Measurements from ENCODE around the gene HEXB. TPM values are rescaled to one million over a fixed set of nuclear protein-coding genes. Genes with fewer than 3 reads are reported as not detected.

The HEXB gene
- total and polyA plus RNA-seq, 2 donors (not counting 3 experiments of a cell fraction or from before 2014, with no cell fraction given) = 128 to 182 TPM

DNA sequence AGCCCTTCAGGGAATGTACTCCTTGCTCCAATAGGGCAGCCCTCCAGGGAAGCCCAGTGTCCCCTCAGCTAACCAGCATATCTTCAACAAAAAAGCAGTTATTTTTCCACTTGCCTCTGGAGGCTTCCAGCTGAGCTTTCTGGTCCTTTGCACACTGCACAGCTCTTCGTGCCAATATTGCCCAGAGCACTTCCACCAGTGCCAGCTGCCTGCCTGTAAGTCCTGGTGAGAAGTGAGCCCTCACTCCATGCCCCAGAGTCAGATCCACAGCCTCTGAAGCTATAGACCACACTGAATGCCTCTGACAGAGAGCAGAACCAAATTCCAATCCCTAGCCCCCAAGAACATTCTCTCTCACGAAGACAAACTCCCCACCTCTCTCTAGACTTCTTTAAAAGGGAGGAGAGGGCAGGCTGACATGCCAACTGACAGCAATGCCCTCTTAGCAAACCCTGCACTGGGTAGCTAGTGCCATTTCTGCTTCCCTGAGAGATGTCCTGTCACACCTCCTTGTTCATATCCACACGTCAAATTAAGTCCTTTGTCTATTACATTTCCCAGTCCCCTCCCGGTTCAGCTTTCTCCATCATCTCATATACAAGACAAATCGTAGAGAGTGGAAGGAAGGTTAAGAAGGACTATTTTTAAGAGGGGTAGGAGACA lies 12.7 kb upstream of the HEXB start:
- ChIA-PET POLR2A (no interaction called here), CTCF (interaction anchor here (0.6 to 1.6 kb wide), 6 partner anchors 9 to 1584 kb away, joined by 3 to 13 read pairs (median 4); partner anchors contain the start of genes GFM2 and NSA2)
- Histone ChIP-seq H3K9ac (replicated peaks; ENCODE audit: extremely low read depth, insufficient read depth, low read length) (no peak overlapping the region), H3K4me1 (ENCODE audit: control insufficient read depth, extremely low read depth, insufficient read depth, low read length) (no peaks in the 10 kb centered on the region), H3K36me3 (ENCODE audit: control insufficient read depth in 2 of 2, extremely low read depth in 1 of 2, insufficient read depth in 2 of 2, low read length in 2 of 2) (no peaks in the 10 kb centered on the region), H4K20me1 (replicated peaks; ENCODE audit: control insufficient read depth, extremely low read depth, insufficient read depth, low read length) (no peaks in the 10 kb centered on the region), H3K27ac (ENCODE audit: insufficient read depth, low read depth, low read length) (no peak overlapping the region), H3K9me1 (replicated peaks; ENCODE audit: control insufficient read depth, extremely low read depth, insufficient read depth, low read length) (no peaks in the 10 kb centered on the region), H3K79me2 (ENCODE audit: control insufficient read depth, insufficient read depth, low read length) (no peaks in the 10 kb centered on the region), H3K4me3 (replicated peaks in 1 of 3; ENCODE audit: insufficient read depth in 1 of 3, low read depth in 1 of 3, low read length in 3 of 3) (no peak overlapping the region), H3K4me2 (ENCODE audit: insufficient read depth, low read length) (no peak overlapping the region), H3K27me3 (ENCODE audit: control insufficient read depth in 2 of 2, insufficient read depth in 2 of 2, low read length in 2 of 2) (peaks cover 3 to 6% of the 10 kb centered on the region in 2 experiments), H2AFZ (ENCODE audit: low read depth, low read length) (no peak overlapping the region), H3K9me3 (replicated peaks; ENCODE audit: control insufficient read depth, insufficient read depth, low read length) (no peaks in the 10 kb centered on the region)
- dilution Hi-C loops (cut with MboI; ENCODE audit: extremely low pct_ligation_motif_present, low sequenced_read_pairs) = no loop called here
- DNase-seq (ENCODE audit: low read depth, low spot score) (no peak), FAIRE-seq (no peak)
- TF ChIP-seq POLR2AphosphoS5 (IDR thresholded peaks at IDR 0.05; ENCODE audit: insufficient read depth, low read depth, low read length) (no peak), FOS (IDR thresholded peaks at IDR 0.05; ENCODE audit: borderline replicate concordance, insufficient read depth, low read length) (no peak), POLR2A (IDR thresholded peaks at IDR 0.05; ENCODE audit: low read depth, low read length) (no peak), EZH2 (IDR thresholded peaks at IDR 0.05; ENCODE audit: borderline replicate concordance, low read depth, low read length, severe bottlenecking) (no peak), MYC (IDR thresholded peaks at IDR 0.05; ENCODE audit: low read depth, low read length) (no peak), JUN (IDR thresholded peaks at IDR 0.05; ENCODE audit: borderline replicate concordance, insufficient read depth, insufficient read length, low read depth) (no peak), GATA2 (IDR thresholded peaks at IDR 0.05; ENCODE audit: insufficient read depth, insufficient read length, low read depth, low read length) (no peak)
- TF ChIP-seq, protein P1, sequence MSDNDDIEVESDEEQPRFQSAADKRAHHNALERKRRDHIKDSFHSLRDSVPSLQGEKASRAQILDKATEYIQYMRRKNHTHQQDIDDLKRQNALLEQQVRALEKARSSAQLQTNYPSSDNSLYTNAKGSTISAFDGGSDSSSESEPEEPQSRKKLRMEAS (IDR thresholded peaks at IDR 0.05; ENCODE audit: insufficient read depth, insufficient read length) = no peak
- TF ChIP-seq, protein P2, sequence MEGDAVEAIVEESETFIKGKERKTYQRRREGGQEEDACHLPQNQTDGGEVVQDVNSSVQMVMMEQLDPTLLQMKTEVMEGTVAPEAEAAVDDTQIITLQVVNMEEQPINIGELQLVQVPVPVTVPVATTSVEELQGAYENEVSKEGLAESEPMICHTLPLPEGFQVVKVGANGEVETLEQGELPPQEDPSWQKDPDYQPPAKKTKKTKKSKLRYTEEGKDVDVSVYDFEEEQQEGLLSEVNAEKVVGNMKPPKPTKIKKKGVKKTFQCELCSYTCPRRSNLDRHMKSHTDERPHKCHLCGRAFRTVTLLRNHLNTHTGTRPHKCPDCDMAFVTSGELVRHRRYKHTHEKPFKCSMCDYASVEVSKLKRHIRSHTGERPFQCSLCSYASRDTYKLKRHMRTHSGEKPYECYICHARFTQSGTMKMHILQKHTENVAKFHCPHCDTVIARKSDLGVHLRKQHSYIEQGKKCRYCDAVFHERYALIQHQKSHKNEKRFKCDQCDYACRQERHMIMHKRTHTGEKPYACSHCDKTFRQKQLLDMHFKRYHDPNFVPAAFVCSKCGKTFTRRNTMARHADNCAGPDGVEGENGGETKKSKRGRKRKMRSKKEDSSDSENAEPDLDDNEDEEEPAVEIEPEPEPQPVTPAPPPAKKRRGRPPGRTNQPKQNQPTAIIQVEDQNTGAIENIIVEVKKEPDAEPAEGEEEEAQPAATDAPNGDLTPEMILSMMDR (IDR thresholded peaks at IDR 0.05; ENCODE audit: extremely low read depth in 1 of 2, insufficient read depth in 1 of 2, low read depth in 1 of 2, low read length in 2 of 2) = no peak
- no TSS peak for BruUV-seq (replicated peaks)
- intact Hi-C loops (cut with micrococcal nuclease) = loop anchor here (5.0 kb wide), 1 partner anchor 595 kb away; no protein-coding TSS in a partner anchor
